Sigmoid colon (tissue), 7 donors: ENCODE measurements around the gene TBC1D20. TPM values are rescaled to one million over a fixed set of nuclear protein-coding genes. Genes with fewer than 3 reads are reported as not detected.
"Not testable (repeated sequence)": the region's sequence is repeated elsewhere in the genome, so short reads cannot be mapped to it uniquely, and the experiment has no call there.

ENCODE experiments used
- DNase-seq: peaks from one replicate; pipeline ENCODE4 v3.0.0-alpha.2; 2019
- H3K27ac ChIP-seq, 4 donors: fragments of 200-600 bp; sonication (generic); one replicate each; pipeline ENCODE4 v1.5.1; 2016 to 2019; ENCODE audit warnings: mild to moderate bottlenecking in 1 of 4
- H3K27me3 ChIP-seq, 3 donors: fragments of 200-600 bp; sonication (generic); one replicate each; pipeline ENCODE4 v1.5.1; 2019; ENCODE audit warnings: mild to moderate bottlenecking in 1 of 3
- H3K36me3 ChIP-seq, 4 donors: fragments of 200-600 bp; sonication (generic); one replicate each; pipeline ENCODE4 v1.5.1; 2016 to 2019
- H3K4me1 ChIP-seq, 4 donors: fragments of 200-600 bp; sonication (generic); one replicate each; pipeline ENCODE4 v1.5.1; 2017 to 2019
- H3K4me3 ChIP-seq, 4 donors: fragments of 200-600 bp; sonication (generic); one replicate each; pipeline ENCODE4 v1.5.1; 2017 to 2019; ENCODE audit warnings: mild to moderate bottlenecking in 2 of 4, moderate library complexity in 1 of 4
- H3K9me3 ChIP-seq, 4 donors: fragments of 200-600 bp in 3 of 4; sonication (generic) in 3 of 4; one replicate each; pipeline versions ENCODE4 v1.5.1 to v1.6.1; 2013 to 2019
- CTCF ChIP-seq, 4 experiments: fragments of 450-650 bp in 3 of 4; fragments of 200-600 bp in 1 of 4; IDR thresholded peaks; one replicate each; pipeline ENCODE4 v1.5.1; 2016 to 2019; ENCODE audit warnings: antibody characterized with exemption in 4 of 4, mild to moderate bottlenecking in 3 of 4, moderate library complexity in 2 of 4
- EP300 ChIP-seq, 4 donors: sonication (generic); formaldehyde crosslinking; IDR thresholded peaks; one replicate each; pipeline ENCODE4 v1.6.1; 2017; ENCODE audit warnings: antibody characterized with exemption in 4 of 4
- POLR2A ChIP-seq, 2 donors: fragments of 450-650 bp; IDR thresholded peaks; one replicate each; pipeline ENCODE4 v1.6.1; 2016; ENCODE audit warnings: antibody characterized with exemption in 2 of 2, mild to moderate bottlenecking in 2 of 2, moderate library complexity in 2 of 2
- POLR2AphosphoS5 ChIP-seq, 4 donors: sonication (generic); formaldehyde crosslinking; IDR thresholded peaks; one replicate each; pipeline ENCODE4 v1.6.1; 2017; ENCODE audit warnings: antibody characterized with exemption in 4 of 4
- WGBS, 2 donors: extraction: QIAGEN DNeasy Blood & Tissue Kit; methylation state at CpG; one replicate each; pipeline ENCODE4 v1.1.7; 2013; 5-methylcytosine and 5-hydroxymethylcytosine counted together
- intact Hi-C: fragments of 100-400 bp; cut with DNase I; formaldehyde crosslinking; loops from one replicate; pipeline ENCODE4 v1.15.1; 2023
- polyA plus RNA-seq, 3 donors: library from polyadenylated mRNA; stranded (reverse); fragments of 200-250 nt; gene quantifications; one replicate each; pipeline ENCODE4 v1.2.3, GENCODE V29; 2013
- total RNA-seq, 4 donors: library from RNA; depleted of rRNA; stranded (reverse); fragments of >200 nt; gene quantifications; one replicate each; pipeline ENCODE4 v1.1.0, GENCODE V29; 2016
- donor health status: healthy with polysubstance abuse.
- donor health status: Bipolar disorder and iron deficiency.
- donor health status: healthy.

The TBC1D20 gene
- total and polyA plus RNA-seq, 7 donors: 16.8 to 42.9 (median 32.6) TPM

GRCh38 chr20:458776-459175 is 3.6 kb downstream of the TBC1D20 start:
- peaks cover 0 to 40% (median 37%) of the 10 kb centered on the region in 4 donors for H3K4me1 ChIP-seq
- WGBS, 2 donors: 54 to 72% methylated on average over 6 of the region's 6 CpGs
- no peak for TF ChIP-seq POLR2AphosphoS5 (IDR thresholded peaks at IDR 0.05)
- no peak for TF ChIP-seq EP300 (IDR thresholded peaks at IDR 0.05)
- no peak for TF ChIP-seq POLR2A (IDR thresholded peaks at IDR 0.05)
- TF ChIP-seq CTCF (IDR thresholded peaks at IDR 0.05): no peak
- no peak overlapping the region for H3K27ac ChIP-seq
- no peak for DNase-seq
- no peak overlapping the region for H3K4me3 ChIP-seq
- no peaks in the 10 kb centered on the region for H3K9me3 ChIP-seq
- H3K27me3 ChIP-seq: no peaks in the 10 kb centered on the region
- no peaks in the 10 kb centered on the region for H3K36me3 ChIP-seq
- intact Hi-C loops: no loop called here

DNA sequence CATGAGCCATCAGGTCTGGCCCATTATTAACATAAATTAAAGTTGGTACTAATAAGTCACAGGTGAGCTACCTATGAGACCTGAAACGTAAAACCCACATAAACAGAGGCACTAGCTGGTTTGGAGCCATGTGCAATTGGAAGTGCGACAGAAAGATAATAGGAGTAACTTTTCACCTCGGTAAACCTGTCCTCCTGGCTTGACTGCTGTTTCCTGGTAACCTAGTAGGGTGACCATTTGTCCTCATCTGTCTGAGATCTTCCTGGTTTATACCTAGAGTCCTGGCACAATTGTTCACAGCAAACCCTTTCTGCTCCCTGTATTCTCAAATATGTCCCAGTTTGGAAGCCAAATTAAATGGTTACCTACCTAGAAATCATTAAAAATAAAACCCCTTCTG is 7.4 kb downstream of the TBC1D20 start:
- H3K4me3 ChIP-seq: no peak overlapping the region
- intact Hi-C loops: no loop called here
- no peak for TF ChIP-seq EP300 (IDR thresholded peaks at IDR 0.05)
- no peak for TF ChIP-seq CTCF (IDR thresholded peaks at IDR 0.05)
- no peak for TF ChIP-seq POLR2A (IDR thresholded peaks at IDR 0.05)
- no peak for TF ChIP-seq POLR2AphosphoS5 (IDR thresholded peaks at IDR 0.05)
- no peak overlapping the region for H3K27ac ChIP-seq
- 38 to 73% methylated on average over 3 of the region's 3 CpGs for WGBS, 2 donors
- no peaks in the 10 kb centered on the region for H3K36me3 ChIP-seq
- no peak for DNase-seq
- H3K27me3 ChIP-seq: no peaks in the 10 kb centered on the region
- peaks cover 0 to 17% (median 15%) of the 10 kb centered on the region in 4 donors for H3K4me1 ChIP-seq
- no peaks in the 10 kb centered on the region for H3K9me3 ChIP-seq

GRCh38 chr20:452021-452420 is 10.3 kb downstream of the TBC1D20 start:
- H3K27me3 ChIP-seq, DNase-seq, H3K4me1 ChIP-seq, intact Hi-C loops, H3K27ac ChIP-seq, H3K4me3 ChIP-seq, H3K9me3 ChIP-seq: not testable (repeated sequence)
- WGBS, 2 donors: 86 to 87% methylated on average over 11 of the region's 11 CpGs
- H3K36me3 ChIP-seq: peaks cover 0 to 11% (median 0%) of the 10 kb centered on the region in 4 donors

DNA sequence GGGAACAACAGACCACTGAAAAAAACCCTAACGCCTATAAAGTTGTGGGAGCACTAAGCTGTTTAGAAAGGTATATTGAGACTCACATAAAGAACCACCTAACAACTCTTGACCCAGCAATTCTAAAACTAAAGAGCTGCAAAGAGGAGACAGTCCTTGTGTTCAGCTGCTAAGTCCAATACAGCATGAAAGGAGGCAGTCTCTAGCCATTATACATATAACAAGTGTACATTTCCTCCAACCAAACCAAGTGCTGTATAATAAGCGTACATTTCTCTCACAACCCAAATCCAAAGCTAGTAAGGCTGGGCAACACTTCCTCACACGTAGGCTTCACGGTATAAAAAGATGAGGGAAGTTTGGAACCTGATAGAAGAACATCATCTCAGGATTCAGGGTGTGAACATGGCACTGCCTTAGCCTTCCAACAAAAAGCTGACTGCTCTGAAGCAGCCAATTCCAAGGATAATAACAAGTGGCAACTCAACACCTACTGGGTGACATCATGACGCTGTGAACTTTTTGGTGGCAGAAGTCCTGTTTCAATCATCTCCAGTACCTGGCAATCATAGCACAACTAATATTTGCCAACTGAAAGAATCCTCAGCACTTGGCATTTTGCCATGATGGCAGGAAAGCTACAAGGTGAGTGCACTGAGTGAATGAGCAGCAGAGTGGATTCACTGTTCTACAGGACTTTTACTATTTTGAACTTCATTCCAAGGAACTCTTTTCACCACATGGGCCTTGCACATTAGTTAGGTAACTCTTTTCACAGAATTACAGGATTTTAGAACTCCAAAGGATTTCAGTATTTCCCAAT is 16.6 kb downstream of the TBC1D20 start:
- Histone ChIP-seq H3K27ac (peak overlapping the region in 1 of 4 donors; percentile 1), H3K27me3 (no peaks in the 10 kb centered on the region), H3K4me1 (peaks cover 0 to 15% (median 5%) of the 10 kb centered on the region in 4 donors), H3K9me3 (no peaks in the 10 kb centered on the region), H3K4me3 (no peak overlapping the region), H3K36me3 (peaks cover 10 to 73% (median 19%) of the 10 kb centered on the region in 4 donors)
- DNase-seq: no peak
- intact Hi-C loops: no loop called here
- WGBS, 2 donors: 88 to 93% methylated on average over 5 of the region's 5 CpGs
- TF ChIP-seq POLR2A (IDR thresholded peaks at IDR 0.05) (no peak), POLR2AphosphoS5 (IDR thresholded peaks at IDR 0.05) (no peak), CTCF (IDR thresholded peaks at IDR 0.05) (no peak), EP300 (IDR thresholded peaks at IDR 0.05) (no peak)

GRCh38 chr20:444862-445426 is 17.4 kb downstream of the TBC1D20 start:
- Histone ChIP-seq H3K27ac (peak overlapping the region in 1 of 4 donors; percentile 1), H3K9me3 (no peaks in the 10 kb centered on the region), H3K36me3 (peaks cover 18 to 81% (median 27%) of the 10 kb centered on the region in 4 donors), H3K4me3 (no peak overlapping the region), H3K4me1 (peaks cover 0 to 15% (median 5%) of the 10 kb centered on the region in 4 donors), H3K27me3 (no peaks in the 10 kb centered on the region)
- 80 to 84% methylated on average over 12 of the region's 12 CpGs for WGBS, 2 donors
- intact Hi-C loops: no loop called here
- no peak for DNase-seq
- TF ChIP-seq EP300 (IDR thresholded peaks at IDR 0.05) (no peak), CTCF (IDR thresholded peaks at IDR 0.05) (no peak), POLR2A (IDR thresholded peaks at IDR 0.05) (no peak), POLR2AphosphoS5 (IDR thresholded peaks at IDR 0.05) (no peak)
